Fibroblast of lung (primary cell): ENCODE results near the gene CBL. TPM values are rescaled to one million over a fixed set of nuclear protein-coding genes. Genes with fewer than 3 reads are reported as not detected.
"Not testable (repeated sequence)": the region's sequence is repeated elsewhere in the genome, so short reads cannot be mapped to it uniquely, and the experiment has no call there.

ENCODE experiments used
- DNase-seq, 2 donors: peaks; one replicate each; pipeline versions ENCODE4 v3.0.0 to v3.0.0-alpha.2; 2010; ENCODE audit warnings: low read depth in 2 of 2
- H2AFZ ChIP-seq: 2 replicates; pipeline ENCODE4 v1.5.1; 2012; ENCODE audit warnings: low read length, control low read depth, inconsistent platforms
- H3K27ac ChIP-seq: 2 replicates; pipeline ENCODE4 v1.5.1; 2011; ENCODE audit warnings: low read length, control low read depth; ENCODE audit not compliant: insufficient read depth
- H3K27me3 ChIP-seq: 2 replicates; pipeline ENCODE4 v1.5.1; 2011; ENCODE audit warnings: mild to moderate bottlenecking, low read length; ENCODE audit not compliant: control insufficient read depth, insufficient read depth
- H3K36me3 ChIP-seq: 2 replicates; pipeline ENCODE4 v1.5.1; 2011; ENCODE audit warnings: low read length; ENCODE audit not compliant: control insufficient read depth, insufficient read depth
- H3K4me1 ChIP-seq: 2 replicates; pipeline ENCODE4 v1.5.1; 2011; ENCODE audit warnings: low read length; ENCODE audit not compliant: control insufficient read depth, insufficient read depth; ENCODE audit errors: extremely low read depth
- H3K4me2 ChIP-seq: 2 replicates; pipeline ENCODE4 v1.5.1; 2011; ENCODE audit warnings: low read length, control low read depth; ENCODE audit not compliant: insufficient read depth; ENCODE audit errors: extremely low read depth
- H3K4me3 ChIP-seq, 4 experiments: fragments of 200-600 bp in 1 of 4; sonication (generic) in 1 of 4; replicated peaks in 1 of 4; 2 replicates each; pipeline ENCODE4 v1.5.1; 2011 to 2016; ENCODE audit warnings: low read length in 4 of 4, low read depth in 3 of 4, mild to moderate bottlenecking in 3 of 4, control low read depth in 2 of 4, inconsistent platforms in 1 of 4, mixed read lengths in 1 of 4; ENCODE audit not compliant: insufficient read depth in 1 of 4; ENCODE audit errors: control extremely low read depth in 1 of 4
- H3K79me2 ChIP-seq: 2 replicates; pipeline ENCODE4 v1.5.1; 2012; ENCODE audit warnings: mild to moderate bottlenecking, low read length, inconsistent platforms; ENCODE audit not compliant: control insufficient read depth, insufficient read depth
- H3K9ac ChIP-seq: 2 replicates; pipeline ENCODE4 v1.5.1; 2011; ENCODE audit warnings: mild to moderate bottlenecking, low read length, control low read depth; ENCODE audit not compliant: insufficient read depth
- H3K9me3 ChIP-seq: 2 replicates; pipeline ENCODE4 v1.5.1; 2012; ENCODE audit warnings: low read depth, low read length; ENCODE audit not compliant: control insufficient read depth, insufficient read depth
- H4K20me1 ChIP-seq: 2 replicates; pipeline ENCODE4 v1.5.1; 2011; ENCODE audit warnings: low read length; ENCODE audit not compliant: control insufficient read depth, insufficient read depth; ENCODE audit errors: extremely low read depth
- EZH2 ChIP-seq: IDR thresholded peaks from 2 replicates; pipeline ENCODE4 v1.5.1; 2012; ENCODE audit warnings: low read length, control low read depth, mild to moderate bottlenecking; ENCODE audit errors: missing control alignments
- polyA plus RNA-seq, 2 donors: library from polyadenylated mRNA; depleted of rRNA in 1 of 2; stranded (reverse) in 1 of 2; unstranded in 1 of 2; fragments of >200 nt; gene quantifications; 2 replicates each; pipeline ENCODE4 v1.2.1, GENCODE V29; 2011 to 2012; ENCODE audit warnings: missing spikeins in 1 of 2
- total RNA-seq: library from RNA; depleted of rRNA; stranded (reverse); fragments of >200 nt; gene quantifications from 2 replicates; pipeline ENCODE4 v1.2.1, GENCODE V29; 2014
- TF ChIP-seq, protein P1 (sequence below), 2 donors: IDR thresholded peaks in 1 of 2; conservative IDR thresholded peaks in 1 of 2; 1 replicate in 1 of 2; 2 replicates in 1 of 2; pipeline ENCODE4 v1.5.1; 2011 to 2012; ENCODE audit warnings: low read length in 2 of 2, control low read depth in 1 of 2, inconsistent platforms in 1 of 2, low read depth in 1 of 2, mild to moderate bottlenecking in 1 of 2

Gene CBL
- total and polyA plus RNA-seq, 2 donors (not counting 1 experiment from before 2014, with no cell fraction given), result 11.1 to 12.4 TPM

DNA sequence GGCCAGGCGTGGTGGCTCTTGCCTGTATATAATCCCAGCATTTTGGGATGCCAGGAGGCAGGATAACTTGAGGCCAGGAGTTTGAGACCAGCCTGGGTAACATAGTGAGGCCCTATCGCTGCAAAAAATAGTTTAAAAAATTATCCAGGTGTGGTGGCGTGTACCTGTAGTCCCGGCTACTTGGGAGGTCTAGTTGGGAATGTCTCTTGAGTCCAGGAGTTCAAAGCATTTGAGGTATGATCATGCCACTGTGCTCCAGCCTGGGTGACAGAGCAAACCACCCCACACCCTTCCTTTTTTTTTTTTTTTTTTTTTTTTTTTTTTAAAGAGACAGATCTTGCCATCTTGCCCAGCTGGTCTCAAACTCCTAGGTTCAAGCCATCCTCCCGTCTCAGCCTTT is 16.8 kb downstream of the CBL start:
- H2AFZ ChIP-seq, result no peak overlapping the region
- H3K27ac ChIP-seq, result peak overlapping the region; percentile 51
- no peak for DNase-seq
- no peaks in the 10 kb centered on the region for H4K20me1 ChIP-seq
- no peaks in the 10 kb centered on the region for H3K27me3 ChIP-seq
- no peaks in the 10 kb centered on the region for H3K9me3 ChIP-seq
- no peak overlapping the region for H3K9ac ChIP-seq
- H3K4me1 ChIP-seq, result peaks cover 3% of the 10 kb centered on the region
- peaks cover 53% of the 10 kb centered on the region for H3K79me2 ChIP-seq
- TF ChIP-seq, protein P1, sequence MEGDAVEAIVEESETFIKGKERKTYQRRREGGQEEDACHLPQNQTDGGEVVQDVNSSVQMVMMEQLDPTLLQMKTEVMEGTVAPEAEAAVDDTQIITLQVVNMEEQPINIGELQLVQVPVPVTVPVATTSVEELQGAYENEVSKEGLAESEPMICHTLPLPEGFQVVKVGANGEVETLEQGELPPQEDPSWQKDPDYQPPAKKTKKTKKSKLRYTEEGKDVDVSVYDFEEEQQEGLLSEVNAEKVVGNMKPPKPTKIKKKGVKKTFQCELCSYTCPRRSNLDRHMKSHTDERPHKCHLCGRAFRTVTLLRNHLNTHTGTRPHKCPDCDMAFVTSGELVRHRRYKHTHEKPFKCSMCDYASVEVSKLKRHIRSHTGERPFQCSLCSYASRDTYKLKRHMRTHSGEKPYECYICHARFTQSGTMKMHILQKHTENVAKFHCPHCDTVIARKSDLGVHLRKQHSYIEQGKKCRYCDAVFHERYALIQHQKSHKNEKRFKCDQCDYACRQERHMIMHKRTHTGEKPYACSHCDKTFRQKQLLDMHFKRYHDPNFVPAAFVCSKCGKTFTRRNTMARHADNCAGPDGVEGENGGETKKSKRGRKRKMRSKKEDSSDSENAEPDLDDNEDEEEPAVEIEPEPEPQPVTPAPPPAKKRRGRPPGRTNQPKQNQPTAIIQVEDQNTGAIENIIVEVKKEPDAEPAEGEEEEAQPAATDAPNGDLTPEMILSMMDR (conservative IDR thresholded peaks at IDR 0.05 in 1 of 2, IDR thresholded peaks at IDR 0.05 in 1 of 2; ENCODE audit: low read depth in 1 of 2, low read length in 2 of 2), result no peak
- TF ChIP-seq EZH2, result no peak
- H3K36me3 ChIP-seq, result no peaks in the 10 kb centered on the region
- no peak overlapping the region for H3K4me3 ChIP-seq
- no peak overlapping the region for H3K4me2 ChIP-seq

DNA sequence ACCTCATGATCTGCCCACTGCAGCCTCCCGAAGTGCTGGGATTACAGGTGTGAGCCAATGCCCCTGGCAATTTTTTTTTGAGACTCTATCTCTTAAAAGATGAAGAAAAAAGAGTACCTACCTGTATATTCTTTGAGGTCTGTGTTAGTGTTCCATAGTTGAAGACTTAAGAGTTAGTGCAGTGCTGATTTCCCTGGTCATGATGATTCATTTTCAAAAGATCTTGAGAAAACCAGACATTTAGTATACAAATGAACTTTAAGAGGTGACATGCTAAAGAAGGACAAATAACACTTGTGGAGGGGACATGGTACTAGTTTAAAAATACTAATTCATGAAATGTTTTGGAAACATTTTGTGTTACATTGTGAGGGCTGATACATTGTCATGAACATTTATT is 17.7 kb downstream of the CBL start:
- peaks cover 56% of the 10 kb centered on the region for H3K79me2 ChIP-seq
- H3K9me3 ChIP-seq, result no peaks in the 10 kb centered on the region
- peaks cover 3% of the 10 kb centered on the region for H3K4me1 ChIP-seq
- H3K27ac ChIP-seq, result no peak overlapping the region
- H4K20me1 ChIP-seq, result no peaks in the 10 kb centered on the region
- H3K27me3 ChIP-seq, result no peaks in the 10 kb centered on the region
- no peak overlapping the region for H3K9ac ChIP-seq
- H3K4me2 ChIP-seq, result no peak overlapping the region
- H2AFZ ChIP-seq, result no peak overlapping the region
- DNase-seq, result peak; percentile 28 to 61
- H3K36me3 ChIP-seq, result no peaks in the 10 kb centered on the region
- H3K4me3 ChIP-seq, result no peak overlapping the region
- TF ChIP-seq, protein P1 (conservative IDR thresholded peaks at IDR 0.05 in 1 of 2, IDR thresholded peaks at IDR 0.05 in 1 of 2; ENCODE audit: low read depth in 1 of 2, low read length in 2 of 2), result no peak
- TF ChIP-seq EZH2, result no peak

DNA sequence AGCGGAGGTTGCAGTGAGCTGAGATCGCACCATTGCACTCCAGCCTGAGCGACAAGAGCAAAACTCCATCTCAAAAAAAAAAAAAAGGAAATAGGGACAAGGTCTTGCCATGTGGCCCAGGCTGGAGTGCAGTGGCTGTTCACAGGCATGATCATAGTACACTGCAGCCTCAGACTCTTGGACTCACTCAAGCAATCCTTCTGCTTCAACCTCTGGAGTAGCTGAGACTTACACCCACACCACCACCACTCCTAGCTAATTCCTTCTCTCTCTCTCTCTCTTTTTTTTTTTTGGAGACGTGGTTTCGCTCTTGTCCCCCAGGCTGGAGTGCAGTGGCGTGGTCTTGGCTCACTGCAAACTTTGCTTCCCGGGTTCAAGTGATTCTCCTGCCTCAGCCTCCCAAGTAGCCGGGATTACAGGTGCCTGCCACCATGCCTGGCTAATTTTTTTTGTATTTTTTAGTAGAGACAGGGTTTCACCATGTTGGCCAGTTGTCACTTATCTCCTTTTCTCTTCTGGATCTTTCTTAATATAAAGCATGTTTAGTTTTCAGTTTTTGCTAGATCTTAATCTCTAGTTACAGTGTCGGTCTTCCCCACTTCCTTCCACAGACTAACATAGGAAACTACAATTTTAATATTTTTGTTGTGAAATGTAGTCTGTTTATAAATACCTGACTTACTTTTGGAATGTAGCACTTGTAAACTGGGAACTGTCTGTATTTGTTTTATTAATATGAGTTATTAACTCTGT is 22.6 kb downstream of the CBL start:
- H2AFZ ChIP-seq, H3K4me1 ChIP-seq, H3K9me3 ChIP-seq, H3K4me2 ChIP-seq, H3K27ac ChIP-seq, H3K4me3 ChIP-seq, H4K20me1 ChIP-seq, H3K9ac ChIP-seq, H3K36me3 ChIP-seq, DNase-seq, H3K27me3 ChIP-seq: not testable (repeated sequence)
- peaks cover 42% of the 10 kb centered on the region for H3K79me2 ChIP-seq
